Measurements from ENCODE around the gene LSAMP.

LSAMP gene

DNA sequence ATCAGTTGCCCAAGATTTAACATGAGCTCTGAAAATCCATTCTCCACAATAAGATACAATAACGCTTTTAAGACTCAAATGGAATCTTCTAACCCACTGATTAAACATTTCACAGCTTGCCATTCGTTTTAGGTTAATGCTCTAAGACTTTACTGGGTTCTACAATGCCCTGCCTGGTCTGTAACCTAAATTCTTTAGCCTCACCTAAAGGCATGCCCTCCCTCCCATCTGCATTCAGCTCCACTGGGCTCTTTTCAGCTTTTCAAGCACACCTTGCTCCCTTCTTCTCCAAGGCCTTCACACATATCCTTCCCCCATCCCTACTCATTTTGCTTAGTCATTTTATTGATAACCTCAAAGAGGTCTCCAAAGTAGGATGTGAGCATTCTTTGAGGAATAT lies 290.9 kb downstream of the LSAMP start:
- Histone ChIP-seq H3K4me1 (ENCODE audit: control insufficient read depth, low read depth, low read length) (no peaks in the 10 kb centered on the region), H3K4me2 (ENCODE audit: low read length) (no peak overlapping the region), H3K18ac (ENCODE audit: low read length) (no peak overlapping the region), H4K8ac (ENCODE audit: low read depth, low read length) (no peak overlapping the region), H2BK120ac (ENCODE audit: low read depth, low read length) (no peak overlapping the region), H2BK15ac (replicated peaks; ENCODE audit: low read depth) (no peak overlapping the region), H3K27me3 (ENCODE audit: insufficient read depth, low read length, poor library complexity) (no peaks in the 10 kb centered on the region), H3K79me1 (ENCODE audit: low read length) (no peaks in the 10 kb centered on the region), H3K9ac (ENCODE audit: low read length) (no peak overlapping the region), H3K36me3 (ENCODE audit: control insufficient read depth, insufficient read depth, low read length) (no peaks in the 10 kb centered on the region), H3K23ac (ENCODE audit: low read length) (no peak overlapping the region), H4K5ac (ENCODE audit: low read length) (no peak overlapping the region), H3K4ac (ENCODE audit: low read depth, low read length) (no peak overlapping the region), H2BK5ac (ENCODE audit: low read length) (no peak overlapping the region), H3K27ac (ENCODE audit: low read depth, low read length) (no peak overlapping the region), H3K4me3 (ENCODE audit: low read length) (no peak overlapping the region), H2AK5ac (ENCODE audit: low read length) (no peak overlapping the region), H3K79me2 (ENCODE audit: control insufficient read depth, insufficient read depth, low read length) (no peaks in the 10 kb centered on the region), H3K56ac (ENCODE audit: low read length) (no peak overlapping the region)
- WGBS (ENCODE audit: extremely low coverage, insufficient coverage, low lambda C conversion rate) = no CpG with 5 or more reads among the region's 2 CpGs
- peak; percentile 9 for DNase-seq

DNA sequence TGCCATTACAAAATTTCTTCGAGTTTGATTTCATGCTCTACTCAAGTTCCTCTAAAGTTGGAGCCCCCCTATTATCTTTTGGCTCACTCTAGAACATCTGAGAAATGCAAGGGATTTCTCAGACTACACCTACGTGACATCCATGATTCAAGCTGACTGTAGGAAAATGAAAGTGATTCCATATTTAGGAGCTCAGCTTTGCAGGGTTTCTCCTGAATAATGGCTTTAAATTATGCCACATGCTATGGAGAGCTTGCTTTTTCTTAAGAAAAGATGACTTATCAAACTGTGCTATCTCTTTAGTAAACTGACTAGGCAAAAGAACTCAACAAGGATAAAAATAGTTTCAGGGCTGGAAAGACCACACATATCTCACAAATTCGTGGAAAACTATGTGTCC lies 292.1 kb downstream of the LSAMP start:
- Histone ChIP-seq H2AK5ac (ENCODE audit: low read length) (no peak overlapping the region), H3K18ac (ENCODE audit: low read length) (no peak overlapping the region), H3K4me1 (ENCODE audit: control insufficient read depth, low read depth, low read length) (no peaks in the 10 kb centered on the region), H3K56ac (ENCODE audit: low read length) (no peak overlapping the region), H3K4ac (ENCODE audit: low read depth, low read length) (no peak overlapping the region), H2BK15ac (replicated peaks; ENCODE audit: low read depth) (no peak overlapping the region), H3K4me2 (ENCODE audit: low read length) (no peak overlapping the region), H4K8ac (ENCODE audit: low read depth, low read length) (no peak overlapping the region), H2BK5ac (ENCODE audit: low read length) (no peak overlapping the region), H3K27ac (ENCODE audit: low read depth, low read length) (no peak overlapping the region), H3K4me3 (ENCODE audit: low read length) (no peak overlapping the region), H3K79me2 (ENCODE audit: control insufficient read depth, insufficient read depth, low read length) (no peaks in the 10 kb centered on the region), H4K5ac (ENCODE audit: low read length) (no peak overlapping the region), H3K36me3 (ENCODE audit: control insufficient read depth, insufficient read depth, low read length) (no peaks in the 10 kb centered on the region), H3K9ac (ENCODE audit: low read length) (no peak overlapping the region), H3K79me1 (ENCODE audit: low read length) (no peaks in the 10 kb centered on the region), H3K27me3 (ENCODE audit: insufficient read depth, low read length, poor library complexity) (no peaks in the 10 kb centered on the region), H3K23ac (ENCODE audit: low read length) (no peak overlapping the region), H2BK120ac (ENCODE audit: low read depth, low read length) (no peak overlapping the region)
- WGBS (ENCODE audit: extremely low coverage, insufficient coverage, low lambda C conversion rate) = no CpG with 5 or more reads among the region's 3 CpGs
- DNase-seq = no peak

- Histone ChIP-seq H3K4me1 (ENCODE audit: control insufficient read depth, low read depth, low read length) (no peaks in the 10 kb centered on the region), H3K27ac (ENCODE audit: low read depth, low read length) (no peak overlapping the region), H3K27me3 (ENCODE audit: insufficient read depth, low read length, poor library complexity) (no peaks in the 10 kb centered on the region), H3K79me1 (ENCODE audit: low read length) (no peaks in the 10 kb centered on the region), H4K8ac (ENCODE audit: low read depth, low read length) (no peak overlapping the region), H3K36me3 (ENCODE audit: control insufficient read depth, insufficient read depth, low read length) (no peaks in the 10 kb centered on the region), H3K4me3 (ENCODE audit: low read length) (no peak overlapping the region), H3K56ac (ENCODE audit: low read length) (no peak overlapping the region), H3K23ac (ENCODE audit: low read length) (no peak overlapping the region), H4K5ac (ENCODE audit: low read length) (no peak overlapping the region), H2BK120ac (ENCODE audit: low read depth, low read length) (no peak overlapping the region), H2AK5ac (ENCODE audit: low read length) (no peak overlapping the region), H2BK15ac (replicated peaks; ENCODE audit: low read depth) (no peak overlapping the region), H3K4ac (ENCODE audit: low read depth, low read length) (no peak overlapping the region), H3K4me2 (ENCODE audit: low read length) (no peak overlapping the region), H2BK5ac (ENCODE audit: low read length) (no peak overlapping the region), H3K79me2 (ENCODE audit: control insufficient read depth, insufficient read depth, low read length) (no peaks in the 10 kb centered on the region), H3K18ac (ENCODE audit: low read length) (no peak overlapping the region), H3K9ac (ENCODE audit: low read length) (no peak overlapping the region)
- WGBS (ENCODE audit: extremely low coverage, insufficient coverage, low lambda C conversion rate) = no CpG with 5 or more reads among the region's 1 CpG
- no peak for DNase-seq
These were observed 294.6 kb downstream of the LSAMP start for GRCh38 chr3:116150655-116151167.

GRCh38 chr3:116148881-116149851 lies 296.1 kb downstream of the LSAMP start:
- H3K79me2 ChIP-seq (ENCODE audit: control insufficient read depth, insufficient read depth, low read length) = no peaks in the 10 kb centered on the region
- no peaks in the 10 kb centered on the region for H3K27me3 ChIP-seq (ENCODE audit: insufficient read depth, low read length, poor library complexity)
- no peak overlapping the region for H3K4me2 ChIP-seq (ENCODE audit: low read length)
- H2AK5ac ChIP-seq (ENCODE audit: low read length) = no peak overlapping the region
- no peak overlapping the region for H3K4me3 ChIP-seq (ENCODE audit: low read length)
- no peak overlapping the region for H2BK5ac ChIP-seq (ENCODE audit: low read length)
- H3K79me1 ChIP-seq (ENCODE audit: low read length) = no peaks in the 10 kb centered on the region
- H4K8ac ChIP-seq (ENCODE audit: low read depth, low read length) = no peak overlapping the region
- H3K56ac ChIP-seq (ENCODE audit: low read length) = no peak overlapping the region
- H2BK120ac ChIP-seq (ENCODE audit: low read depth, low read length) = no peak overlapping the region
- H3K23ac ChIP-seq (ENCODE audit: low read length) = no peak overlapping the region
- no peak overlapping the region for H3K18ac ChIP-seq (ENCODE audit: low read length)
- H3K4ac ChIP-seq (ENCODE audit: low read depth, low read length) = no peak overlapping the region
- no peak overlapping the region for H4K5ac ChIP-seq (ENCODE audit: low read length)
- no peak overlapping the region for H3K27ac ChIP-seq (ENCODE audit: low read depth, low read length)
- peak; percentile 13 for DNase-seq
- WGBS (ENCODE audit: extremely low coverage, insufficient coverage, low lambda C conversion rate) = no CpG with 5 or more reads among the region's 7 CpGs
- no peak overlapping the region for H3K9ac ChIP-seq (ENCODE audit: low read length)
- no peak overlapping the region for H2BK15ac ChIP-seq (replicated peaks; ENCODE audit: low read depth)
- H3K4me1 ChIP-seq (ENCODE audit: control insufficient read depth, low read depth, low read length) = no peaks in the 10 kb centered on the region
- H3K36me3 ChIP-seq (ENCODE audit: control insufficient read depth, insufficient read depth, low read length) = no peaks in the 10 kb centered on the region

DNA sequence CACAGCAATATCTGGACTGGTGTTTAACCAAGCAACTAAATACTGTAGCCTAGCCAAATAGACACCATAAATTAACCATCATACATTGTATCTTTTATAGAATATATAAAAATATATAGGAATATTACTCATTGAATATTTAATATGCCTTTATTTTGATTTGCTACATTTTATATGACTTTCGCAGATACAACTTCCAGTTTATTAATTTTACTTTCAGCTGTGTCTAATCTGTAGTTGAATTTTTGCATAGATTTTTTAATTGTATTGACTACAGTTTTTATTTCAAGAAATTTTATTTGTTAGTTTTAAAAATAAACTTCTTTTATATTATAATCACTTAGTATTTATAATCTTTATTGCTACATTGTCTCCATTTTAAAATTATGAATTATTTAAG lies 299.7 kb downstream of the LSAMP start:
- Histone ChIP-seq H3K79me1 (ENCODE audit: low read length) (no peaks in the 10 kb centered on the region), H3K9ac (ENCODE audit: low read length) (no peak overlapping the region), H3K18ac (ENCODE audit: low read length) (no peak overlapping the region), H3K36me3 (ENCODE audit: control insufficient read depth, insufficient read depth, low read length) (no peaks in the 10 kb centered on the region), H3K4me3 (ENCODE audit: low read length) (no peak overlapping the region), H3K56ac (ENCODE audit: low read length) (no peak overlapping the region), H3K4ac (ENCODE audit: low read depth, low read length) (no peak overlapping the region), H3K4me2 (ENCODE audit: low read length) (no peak overlapping the region), H2BK120ac (ENCODE audit: low read depth, low read length) (no peak overlapping the region), H3K79me2 (ENCODE audit: control insufficient read depth, insufficient read depth, low read length) (no peaks in the 10 kb centered on the region), H3K23ac (ENCODE audit: low read length) (no peak overlapping the region), H2BK15ac (replicated peaks; ENCODE audit: low read depth) (no peak overlapping the region), H3K27ac (ENCODE audit: low read depth, low read length) (no peak overlapping the region), H4K5ac (ENCODE audit: low read length) (no peak overlapping the region), H2AK5ac (ENCODE audit: low read length) (no peak overlapping the region), H2BK5ac (ENCODE audit: low read length) (no peak overlapping the region), H4K8ac (ENCODE audit: low read depth, low read length) (no peak overlapping the region), H3K4me1 (ENCODE audit: control insufficient read depth, low read depth, low read length) (no peaks in the 10 kb centered on the region), H3K27me3 (ENCODE audit: insufficient read depth, low read length, poor library complexity) (no peaks in the 10 kb centered on the region)
- no CpG with 5 or more reads among the region's 1 CpG for WGBS (ENCODE audit: extremely low coverage, insufficient coverage, low lambda C conversion rate)
- no peak for DNase-seq

Data from mesendoderm (in vitro differentiated cells).